ENCODE results near the gene FBXL22.

The FBXL22 gene

GRCh38 chr15:63623232-63623969, 26.2 kb downstream of the FBXL22 start:
- Histone ChIP-seq H3K27me3 (ENCODE audit: low read depth, low read length) (no peaks in the 10 kb centered on the region), H4K20me1 (ENCODE audit: insufficient read depth, low read length) (no peaks in the 10 kb centered on the region), H3K9me3 (ENCODE audit: insufficient read depth, low read length) (no peaks in the 10 kb centered on the region), H3K9ac (ENCODE audit: low read length) (no peak overlapping the region), H3K4me3 (ENCODE audit: low read length) (no peak overlapping the region), H2AFZ (ENCODE audit: low read depth, low read length) (no peak overlapping the region), H3K36me3 (replicated peaks; ENCODE audit: low read depth, low read length) (peaks cover 35% of the 10 kb centered on the region), H3K79me2 (ENCODE audit: low read length) (no peaks in the 10 kb centered on the region), H3K4me1 (ENCODE audit: low read length) (peaks cover 10% of the 10 kb centered on the region), H3K4me2 (ENCODE audit: low read length) (no peak overlapping the region), H3K27ac (ENCODE audit: low read length) (no peak overlapping the region)
- TF ChIP-seq CTCF (IDR thresholded peaks at IDR 0.05; ENCODE audit: low read depth, low read length) (no peak), EZH2phosphoT487 (IDR thresholded peaks at IDR 0.05; ENCODE audit: low read depth) (no peak)

GRCh38 chr15:63626955-63627354, 29.8 kb downstream of the FBXL22 start:
- 0 out of 2 replicates have a peak overlapping the region, but pooled peaks have one; percentile 6 for H3K27ac ChIP-seq (ENCODE audit: low read length)
- peaks cover 11% of the 10 kb centered on the region for H3K4me1 ChIP-seq (ENCODE audit: low read length)
- no peak overlapping the region for H3K9ac ChIP-seq (ENCODE audit: low read length)
- TF ChIP-seq CTCF (IDR thresholded peaks at IDR 0.05; ENCODE audit: low read depth, low read length), result no peak
- TF ChIP-seq EZH2phosphoT487 (IDR thresholded peaks at IDR 0.05; ENCODE audit: low read depth), result no peak
- H4K20me1 ChIP-seq (ENCODE audit: insufficient read depth, low read length), result no peaks in the 10 kb centered on the region
- H3K9me3 ChIP-seq (ENCODE audit: insufficient read depth, low read length), result no peaks in the 10 kb centered on the region
- peaks cover 54% of the 10 kb centered on the region for H3K36me3 ChIP-seq (replicated peaks; ENCODE audit: low read depth, low read length)
- H3K4me3 ChIP-seq (ENCODE audit: low read length), result no peak overlapping the region
- no peaks in the 10 kb centered on the region for H3K27me3 ChIP-seq (ENCODE audit: low read depth, low read length)
- H3K79me2 ChIP-seq (ENCODE audit: low read length), result no peaks in the 10 kb centered on the region
- no peak overlapping the region for H2AFZ ChIP-seq (ENCODE audit: low read depth, low read length)
- H3K4me2 ChIP-seq (ENCODE audit: low read length), result peak overlapping the region; percentile 17; the same call in 1 of the 2 replicates

GRCh38 chr15:63628123-63628822, 31.1 kb downstream of the FBXL22 start:
- H3K9me3 ChIP-seq (ENCODE audit: insufficient read depth, low read length), result no peaks in the 10 kb centered on the region
- no peaks in the 10 kb centered on the region for H4K20me1 ChIP-seq (ENCODE audit: insufficient read depth, low read length)
- no peak overlapping the region for H3K9ac ChIP-seq (ENCODE audit: low read length)
- no peaks in the 10 kb centered on the region for H3K79me2 ChIP-seq (ENCODE audit: low read length)
- H3K27me3 ChIP-seq (ENCODE audit: low read depth, low read length), result no peaks in the 10 kb centered on the region
- no peak overlapping the region for H3K4me2 ChIP-seq (ENCODE audit: low read length)
- peaks cover 15% of the 10 kb centered on the region for H3K4me1 ChIP-seq (ENCODE audit: low read length)
- no peak overlapping the region for H3K4me3 ChIP-seq (ENCODE audit: low read length)
- H3K36me3 ChIP-seq (replicated peaks; ENCODE audit: low read depth, low read length), result peaks cover 58% of the 10 kb centered on the region
- H3K27ac ChIP-seq (ENCODE audit: low read length), result no peak overlapping the region
- no peak overlapping the region for H2AFZ ChIP-seq (ENCODE audit: low read depth, low read length)
- TF ChIP-seq CTCF (IDR thresholded peaks at IDR 0.05; ENCODE audit: low read depth, low read length) (no peak), EZH2phosphoT487 (IDR thresholded peaks at IDR 0.05; ENCODE audit: low read depth) (no peak)

GRCh38 chr15:63630036-63630751, 33.0 kb downstream of the FBXL22 start:
- H3K79me2 ChIP-seq (ENCODE audit: low read length), result no peaks in the 10 kb centered on the region
- H3K9ac ChIP-seq (ENCODE audit: low read length), result no peak overlapping the region
- peaks cover 15% of the 10 kb centered on the region for H3K4me1 ChIP-seq (ENCODE audit: low read length)
- no peaks in the 10 kb centered on the region for H3K9me3 ChIP-seq (ENCODE audit: insufficient read depth, low read length)
- no peak overlapping the region for H3K27ac ChIP-seq (ENCODE audit: low read length)
- H3K4me2 ChIP-seq (ENCODE audit: low read length), result no peak overlapping the region
- H3K4me3 ChIP-seq (ENCODE audit: low read length), result no peak overlapping the region
- H4K20me1 ChIP-seq (ENCODE audit: insufficient read depth, low read length), result no peaks in the 10 kb centered on the region
- H2AFZ ChIP-seq (ENCODE audit: low read depth, low read length), result no peak overlapping the region
- H3K36me3 ChIP-seq (replicated peaks; ENCODE audit: low read depth, low read length), result peaks cover 50% of the 10 kb centered on the region
- TF ChIP-seq CTCF (IDR thresholded peaks at IDR 0.05; ENCODE audit: low read depth, low read length) (no peak), EZH2phosphoT487 (IDR thresholded peaks at IDR 0.05; ENCODE audit: low read depth) (no peak)
- no peaks in the 10 kb centered on the region for H3K27me3 ChIP-seq (ENCODE audit: low read depth, low read length)
